Motor neuron (in vitro differentiated cells): ENCODE data around the gene COL4A6. TPM values are rescaled to one million over a fixed set of nuclear protein-coding genes. Genes with fewer than 3 reads are reported as not detected.

Experiments used
- ATAC-seq, 8 experiments: fragments of 200-7000 bp; cut with Tn5 transposase; replicated peaks in 6 of 8; 2 replicates each; pipeline ENCODE4 v1.8.0; 2021; ENCODE audit warnings: mild to moderate bottlenecking in 8 of 8, moderate library complexity in 8 of 8
- H3K27ac ChIP-seq, 2 donors: fragments of 250-450 bp; sonication (Bioruptor Pico); 2 replicates each; pipeline ENCODE4 v1.9.0; 2021; ENCODE audit warnings: antibody characterized with exemption in 2 of 2, mild to moderate bottlenecking in 2 of 2, moderate library complexity in 1 of 2
- H3K4me1 ChIP-seq, 2 donors: fragments of 250-450 bp; sonication (Bioruptor Pico); replicated peaks in 1 of 2; 2 replicates each; pipeline ENCODE4 v1.6.1; 2021; ENCODE audit warnings: antibody characterized with exemption in 2 of 2, mild to moderate bottlenecking in 2 of 2, moderate library complexity in 1 of 2
- H3K4me3 ChIP-seq, 5 donors: fragments of 250-450 bp; sonication (Bioruptor Pico); 2 replicates each; pipeline ENCODE4 v1.9.0; 2021; ENCODE audit warnings: antibody characterized with exemption in 5 of 5, mild to moderate bottlenecking in 5 of 5, moderate library complexity in 4 of 5
- WGBS, 10 experiments: fragments of 450-650 bp; shearing (Covaris generic); methylation state at CpG; one replicate each; pipeline ENCODE4 v1.0.0; 2022; 5-methylcytosine and 5-hydroxymethylcytosine counted together
- in situ Hi-C, 9 experiments: fragments of 400-800 bp; cut with MboI; loops; one replicate each; pipeline ENCODE4 v1.15.0; 2021; ENCODE audit warnings: low sequenced_read_pairs in 9 of 9, low pct_unique_long_range_greater_than_20kb in 2 of 9; ENCODE audit not compliant: unreplicated experiment in 9 of 9
- total RNA-seq, 8 experiments: library from RNA; unstranded; fragments of 300-600 nt; gene quantifications; 2 replicates each; pipeline versions ENCODE4 v1.2.3 to v1.2.4, GENCODE V29; 2022

Gene COL4A6
- total RNA-seq, 8 experiments from 2014 or later = 0.76 to 16.2 (median 1.4) TPM

GRCh38 chrX:108307132-108308085 lies 130.8 kb downstream of the COL4A6 start:
- no peak overlapping the region for H3K27ac ChIP-seq
- no peak overlapping the region for H3K4me3 ChIP-seq
- 55 to 100% (median 92%) methylated on average over 1 to 6 of the region's 6 CpGs; no CpG with 5 or more reads in 2 of the 10 experiments for WGBS, 10 experiments
- no peaks in the 10 kb centered on the region for H3K4me1 ChIP-seq
- no peak for ATAC-seq
- in situ Hi-C loops = no loop called here

- in situ Hi-C loops = no loop called here
- H3K27ac ChIP-seq = no peak overlapping the region
- no peaks in the 10 kb centered on the region for H3K4me1 ChIP-seq
- H3K4me3 ChIP-seq = no peak overlapping the region
- no peak for ATAC-seq
Measured at GRCh38 chrX:108306086-108306485, 132.1 kb downstream of the COL4A6 start.

- Histone ChIP-seq H3K4me3 (no peak overlapping the region), H3K4me1 (peaks cover 0 to 2% of the 10 kb centered on the region in 2 donors), H3K27ac (no peak overlapping the region)
- WGBS, 10 experiments = 0 to 100% (median 60%) methylated on average over 1 of the region's 2 CpGs; no CpG with 5 or more reads in 7 of the 10 experiments
- peak in 2 of 8 experiments; percentile 53 to 74 for ATAC-seq
- in situ Hi-C loops = no loop called here
Measured at GRCh38 chrX:108304757-108305156, 133.5 kb downstream of the COL4A6 start.

GRCh38 chrX:108304210-108304609 lies 134.0 kb downstream of the COL4A6 start:
- Histone ChIP-seq H3K27ac (no peak overlapping the region), H3K4me3 (no peak overlapping the region), H3K4me1 (peaks cover 0 to 6% of the 10 kb centered on the region in 2 donors)
- no peak for ATAC-seq
- in situ Hi-C loops = no loop called here
- 0 to 100% (median 10%) methylated on average over 1 to 5 of the region's 5 CpGs; no CpG with 5 or more reads in 3 of the 10 experiments for WGBS, 10 experiments

GRCh38 chrX:108303682-108304081 lies 134.5 kb downstream of the COL4A6 start:
- no peak for ATAC-seq
- Histone ChIP-seq H3K4me3 (no peak overlapping the region), H3K4me1 (peaks cover 0 to 8% of the 10 kb centered on the region in 2 donors), H3K27ac (no peak overlapping the region)
- in situ Hi-C loops = no loop called here
- 80 to 100% methylated on average over 1 to 2 of the region's 2 CpGs; no CpG with 5 or more reads in 8 of the 10 experiments for WGBS, 10 experiments

GRCh38 chrX:108299704-108300103 lies 138.5 kb downstream of the COL4A6 start:
- peak in 1 of 8 experiments; percentile 17 for ATAC-seq

GRCh38 chrX:108299101-108299591 lies 139.1 kb downstream of the COL4A6 start:
- 0 to 17% (median 4%) methylated on average over 1 to 2 of the region's 2 CpGs; no CpG with 5 or more reads in 6 of the 10 experiments for WGBS, 10 experiments
- Histone ChIP-seq H3K27ac (peak overlapping the region in 1 of 2 donors; percentile 36), H3K4me1 (peaks cover 0 to 9% of the 10 kb centered on the region in 2 donors), H3K4me3 (no peak overlapping the region)
- ATAC-seq = peak in 7 of 8 experiments; percentile 50 to 88 (median 59)
- in situ Hi-C loops = no loop called here

More at GRCh38 chrX:108299704-108300103, 138.5 kb downstream of the COL4A6 start:
- in situ Hi-C loops = no loop called here
- H3K27ac ChIP-seq = no peak overlapping the region
- H3K4me1 ChIP-seq = peaks cover 0 to 9% of the 10 kb centered on the region in 2 donors
- 20 to 80% (median 75%) methylated on average over 1 of the region's 1 CpG; no CpG with 5 or more reads in 7 of the 10 experiments for WGBS, 10 experiments
- H3K4me3 ChIP-seq = no peak overlapping the region

GRCh38 chrX:108298165-108298602 lies 140.0 kb downstream of the COL4A6 start:
- no peak overlapping the region for H3K27ac ChIP-seq
- in situ Hi-C loops = no loop called here
- no CpG with 5 or more reads among the region's 18 CpGs for WGBS, 10 experiments

GRCh38 chrX:108297290-108297689 lies 140.9 kb downstream of the COL4A6 start:
- ATAC-seq = no peak
- peaks cover 0 to 9% of the 10 kb centered on the region in 2 donors for H3K4me1 ChIP-seq
- in situ Hi-C loops = no loop called here
- no peak overlapping the region for H3K4me3 ChIP-seq
- H3K27ac ChIP-seq = no peak overlapping the region

More at GRCh38 chrX:108298165-108298602, 140.0 kb downstream of the COL4A6 start:
- Histone ChIP-seq H3K4me3 (no peak overlapping the region), H3K4me1 (peaks cover 0 to 9% of the 10 kb centered on the region in 2 donors)
- no peak for ATAC-seq

- 0 to 100% (median 42%) methylated on average over 1 to 3 of the region's 3 CpGs; no CpG with 5 or more reads in 4 of the 10 experiments for WGBS, 10 experiments
- in situ Hi-C loops = no loop called here
- H3K4me1 ChIP-seq = no peaks in the 10 kb centered on the region
- ATAC-seq = no peak
- no peak overlapping the region for H3K27ac ChIP-seq
- no peak overlapping the region for H3K4me3 ChIP-seq
Measured at GRCh38 chrX:108292053-108292452, 146.2 kb downstream of the COL4A6 start.

GRCh38 chrX:108285918-108286317 lies 152.3 kb downstream of the COL4A6 start:
- Histone ChIP-seq H3K27ac (no peak overlapping the region), H3K4me3 (no peak overlapping the region), H3K4me1 (no peaks in the 10 kb centered on the region)
- ATAC-seq = no peak
- 0% methylated on average over 1 of the region's 2 CpGs; no CpG with 5 or more reads in 9 of the 10 experiments for WGBS, 10 experiments
- in situ Hi-C loops = no loop called here

GRCh38 chrX:108285356-108285755 lies 152.9 kb downstream of the COL4A6 start:
- Histone ChIP-seq H3K4me1 (no peaks in the 10 kb centered on the region), H3K4me3 (no peak overlapping the region), H3K27ac (no peak overlapping the region)
- in situ Hi-C loops = no loop called here
- WGBS, 10 experiments = 63% methylated on average over 2 of the region's 2 CpGs; no CpG with 5 or more reads in 9 of the 10 experiments
- ATAC-seq = no peak

GRCh38 chrX:108275732-108276131 lies 162.5 kb downstream of the COL4A6 start:
- in situ Hi-C loops = no loop called here
- H3K4me1 ChIP-seq = no peaks in the 10 kb centered on the region
- no peak for ATAC-seq
- WGBS, 10 experiments = 6 to 100% (median 65%) methylated on average over 2 to 3 of the region's 4 CpGs; no CpG with 5 or more reads in 5 of the 10 experiments
- no peak overlapping the region for H3K27ac ChIP-seq
- no peak overlapping the region for H3K4me3 ChIP-seq
